Stimulated activated CD4-positive, alpha-beta T cell treated with anti-CD3 and anti-CD28 coated beads, Interleukin-4, amount 100 ng/mL, for 4 hours (primary cell): ENCODE measurements around the gene SSPN.
A peak's percentile ranks its signal among the peaks of the same experiment; 100 is the strongest.

Source experiments
- DNase-seq, 2 experiments: peaks; one replicate each; pipeline ENCODE4 v3.0.0-alpha.2; 2020

SSPN gene

DNA sequence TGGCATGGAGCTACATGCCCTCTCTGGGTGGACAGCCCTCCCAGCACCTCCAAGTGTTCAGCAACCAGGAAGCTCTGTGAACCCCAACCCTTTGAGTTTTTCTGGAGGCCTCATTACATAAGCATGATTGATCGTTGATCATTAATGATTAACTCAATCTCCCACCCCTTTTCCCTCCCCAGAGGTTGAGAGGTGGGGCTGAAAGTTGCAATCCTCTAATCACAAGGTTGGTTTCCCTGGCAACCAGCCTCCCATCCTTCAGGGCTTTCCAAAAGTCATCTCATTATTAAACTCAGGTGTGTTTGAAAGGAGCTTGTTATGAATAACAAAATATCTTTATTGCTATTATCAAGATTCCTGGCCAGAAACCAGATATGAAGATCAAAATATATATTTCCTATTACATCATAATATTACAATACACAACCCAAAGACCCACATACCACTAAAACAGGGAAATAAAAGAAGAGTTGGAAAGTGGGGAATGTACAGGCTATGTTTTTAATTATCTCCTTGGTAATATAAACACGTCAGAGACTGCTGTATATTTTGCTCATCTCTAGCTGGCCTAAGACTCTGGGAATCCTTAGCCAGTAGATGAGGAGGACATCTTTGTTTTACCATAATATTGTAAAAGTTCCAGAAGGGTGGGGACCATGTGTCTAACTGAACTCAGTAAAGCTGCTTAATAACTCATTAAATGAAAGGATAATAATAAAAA is 73.6 kb downstream of the SSPN start:
- DNase-seq = no peak

DNA sequence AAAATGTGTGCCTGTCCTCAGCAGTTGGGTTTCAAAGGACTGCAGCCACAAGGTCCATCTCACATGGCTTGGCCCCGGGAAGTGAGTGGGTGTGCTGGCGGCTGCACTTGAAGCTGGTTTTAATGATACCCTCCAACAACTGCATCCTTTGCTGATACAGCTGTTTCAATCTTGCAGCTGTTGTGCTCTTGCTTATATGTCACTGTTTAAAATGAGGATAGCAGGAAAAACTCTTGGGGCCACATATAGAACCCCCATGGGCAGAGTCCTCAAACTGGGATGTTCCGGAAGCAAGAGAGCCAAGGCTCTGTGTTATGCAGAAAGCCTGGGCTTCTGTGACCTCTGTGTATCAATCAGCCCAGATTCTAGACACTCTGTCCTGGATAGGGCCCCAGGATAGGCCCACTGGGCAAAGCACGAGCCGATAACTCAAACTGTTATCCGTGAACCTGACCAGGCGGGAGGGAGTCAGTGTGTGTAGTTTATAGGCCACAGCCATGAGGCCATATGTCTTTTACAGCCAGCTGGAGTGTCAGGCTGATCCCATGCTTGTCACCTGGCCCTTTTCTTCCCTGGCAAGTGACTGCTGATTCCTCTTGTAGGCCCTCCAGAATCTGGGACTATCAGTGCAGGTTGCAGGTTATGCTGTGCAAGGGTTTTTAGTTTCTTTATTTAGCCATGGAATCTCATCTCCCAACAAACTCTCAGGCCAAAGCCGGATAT is 74.3 kb downstream of the SSPN start:
- DNase-seq = no peak

DNA sequence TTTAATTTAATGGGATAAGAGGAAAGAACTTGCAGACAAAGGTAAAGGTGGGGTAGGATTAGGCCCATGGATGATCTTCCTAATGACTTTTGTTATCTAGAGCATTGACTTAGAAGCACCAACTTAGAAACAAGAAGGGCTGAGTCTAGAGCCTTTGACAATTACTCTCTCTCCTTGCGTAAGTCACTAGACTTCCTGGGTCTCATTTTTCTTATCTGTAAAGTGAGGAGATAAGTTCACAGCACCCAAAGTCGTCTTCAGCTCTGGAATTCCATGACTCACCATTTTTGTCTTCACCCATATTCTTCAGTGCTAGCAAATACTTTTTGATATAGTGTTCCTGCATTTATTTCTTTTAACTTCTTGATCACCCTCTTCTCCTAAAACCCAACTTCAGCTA is 75.7 kb downstream of the SSPN start:
- no peak for DNase-seq

DNA sequence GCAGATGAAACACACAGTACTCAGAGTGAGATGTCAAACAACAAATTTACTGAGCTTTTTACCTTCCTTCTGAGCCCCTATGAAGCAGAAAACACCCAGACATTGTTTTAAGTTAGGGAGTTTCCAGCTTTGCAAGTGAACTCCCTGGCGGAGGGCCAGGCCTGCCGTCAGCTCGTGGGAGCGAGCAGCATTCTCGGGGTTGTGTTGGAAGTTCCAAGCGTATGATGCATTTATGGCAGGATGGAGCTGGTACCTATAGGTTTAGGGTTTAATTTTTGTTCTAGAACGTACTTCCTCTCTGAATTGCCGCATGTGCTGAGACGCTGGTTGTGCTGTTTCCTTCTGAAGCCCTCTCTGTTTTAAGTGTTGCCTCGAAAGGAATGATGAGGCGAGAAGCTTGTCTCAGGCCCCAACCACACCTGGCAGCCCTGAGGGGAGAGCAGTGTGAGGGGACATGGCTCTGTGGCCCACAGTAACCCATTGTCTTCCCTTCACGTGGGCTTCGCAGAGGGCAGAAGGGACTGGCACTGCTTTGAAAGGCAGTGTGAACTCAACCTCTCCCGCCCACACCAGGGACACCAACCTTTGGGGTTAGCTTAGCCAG is 76.6 kb downstream of the SSPN start:
- DNase-seq = peak in 1 of 2 experiments; percentile 17

DNA sequence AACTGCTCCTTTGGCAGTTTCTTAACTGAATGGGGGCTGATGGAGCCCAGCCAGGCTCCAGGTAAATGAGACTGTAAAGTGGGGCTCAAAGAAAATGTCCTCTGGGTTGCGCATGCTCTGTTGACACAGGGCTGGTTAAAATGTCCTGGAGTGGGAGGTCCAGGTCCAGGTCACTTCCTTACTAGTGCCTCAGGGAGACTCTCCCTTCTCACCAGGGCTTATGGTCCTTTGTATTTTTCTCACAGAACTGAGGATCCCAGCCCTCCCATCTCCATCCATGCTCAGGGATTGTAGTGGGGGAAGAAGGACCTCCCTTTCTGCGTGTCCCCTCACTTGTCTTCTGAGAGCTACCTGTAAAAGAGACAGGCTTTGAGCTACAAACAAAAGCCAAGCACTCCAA is 77.5 kb downstream of the SSPN start:
- no peak for DNase-seq

DNA sequence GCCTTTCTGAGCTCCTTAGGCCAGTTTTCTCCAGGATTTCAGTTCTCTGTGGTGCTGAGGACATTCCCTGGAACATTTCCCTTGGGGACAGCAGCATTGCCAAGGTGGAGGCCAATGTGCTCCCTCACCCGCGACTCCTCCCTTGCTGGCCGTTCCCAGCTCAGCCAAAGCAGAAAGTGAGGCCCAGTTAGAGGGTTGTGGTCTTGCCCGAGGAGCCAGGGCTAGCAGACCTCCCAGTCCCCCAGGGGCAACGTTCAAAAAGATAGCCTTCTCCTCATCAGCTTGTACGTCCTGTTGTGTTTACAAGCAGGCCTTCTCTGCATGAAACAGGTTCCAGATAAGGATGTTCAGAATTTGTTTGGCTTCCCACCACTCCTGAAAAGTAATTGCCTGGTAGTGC is 78.4 kb downstream of the SSPN start:
- no peak for DNase-seq

DNA sequence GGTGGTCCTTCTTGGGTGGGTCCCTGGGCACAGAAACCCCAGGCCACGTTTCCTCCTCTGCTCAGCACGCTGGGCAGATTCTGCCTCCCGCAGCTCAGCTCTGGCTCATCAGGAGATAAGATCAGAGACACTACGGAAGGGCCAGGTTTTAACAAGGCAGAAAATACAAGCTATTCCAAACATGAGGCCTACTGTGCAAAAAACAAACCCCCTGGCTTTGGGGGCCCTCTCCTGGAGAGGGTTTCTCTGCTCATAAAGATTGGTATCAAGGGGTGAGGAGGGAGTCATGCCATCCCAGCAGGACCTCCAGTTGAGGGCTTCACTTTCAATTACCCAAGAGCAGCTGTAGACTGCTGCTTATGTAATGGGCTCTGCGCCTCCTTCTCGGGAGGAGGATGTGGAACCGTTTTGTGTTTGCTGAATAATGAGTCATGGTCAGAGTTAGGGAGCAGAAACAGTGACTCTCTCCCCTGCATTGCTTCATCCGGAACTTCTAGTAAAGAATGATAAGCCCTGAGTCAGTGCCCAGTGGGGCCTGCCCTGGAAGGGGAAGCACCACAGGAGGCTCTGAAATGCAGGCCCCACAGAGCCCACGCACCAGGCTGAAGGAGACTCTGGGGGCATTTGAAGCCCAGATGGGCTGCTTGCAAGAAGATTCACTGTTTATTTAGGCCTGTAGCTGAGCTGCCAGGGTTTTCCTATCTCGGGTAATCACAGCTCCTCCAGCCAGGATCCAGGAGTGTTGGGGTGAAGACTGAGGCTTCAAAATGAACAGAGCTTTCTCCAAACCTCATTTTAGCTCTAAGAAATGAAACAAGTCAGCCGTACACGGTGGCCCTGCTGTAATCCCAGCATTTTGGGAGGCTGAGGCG is 79.3 kb downstream of the SSPN start:
- DNase-seq = peak; percentile 10 to 21

DNA sequence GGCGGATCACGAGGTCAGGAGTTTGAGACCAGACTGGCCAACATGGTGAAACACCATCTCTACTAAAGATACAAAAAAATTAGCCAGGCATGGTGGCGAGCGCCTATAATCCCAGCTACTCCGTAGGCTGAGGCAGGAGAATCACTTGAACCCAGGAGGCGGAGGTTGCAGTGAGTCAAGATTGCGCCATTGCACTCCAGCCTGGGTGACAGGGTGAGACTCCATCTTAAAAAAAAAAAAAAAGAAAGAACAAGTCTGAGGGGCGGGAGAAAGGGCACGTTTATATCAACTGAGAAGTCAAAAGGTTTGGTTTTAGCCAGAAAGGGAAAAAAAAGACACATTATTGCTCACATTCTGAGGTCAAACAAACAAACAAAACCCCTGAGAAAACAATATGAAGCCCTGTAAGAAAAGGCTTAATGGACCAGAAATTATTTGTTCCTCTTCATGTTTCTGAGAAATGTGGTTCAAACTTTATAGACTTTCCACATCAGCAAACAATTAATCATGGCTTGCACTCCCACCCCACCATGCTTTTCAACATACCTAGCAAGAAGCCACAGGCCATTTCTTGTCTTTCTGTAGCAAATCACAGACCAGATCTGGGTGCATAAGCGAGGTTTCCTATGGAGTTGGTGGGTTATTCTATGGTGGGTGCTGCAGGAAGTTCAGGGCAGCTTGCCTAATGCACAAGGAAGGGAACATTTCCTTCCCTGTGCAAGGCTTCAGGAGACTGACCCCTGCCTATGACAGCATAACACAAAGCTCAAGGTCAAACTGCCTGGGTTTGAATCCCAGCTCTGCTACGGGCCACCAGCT is 80.1 kb downstream of the SSPN start:
- DNase-seq = no peak

DNA sequence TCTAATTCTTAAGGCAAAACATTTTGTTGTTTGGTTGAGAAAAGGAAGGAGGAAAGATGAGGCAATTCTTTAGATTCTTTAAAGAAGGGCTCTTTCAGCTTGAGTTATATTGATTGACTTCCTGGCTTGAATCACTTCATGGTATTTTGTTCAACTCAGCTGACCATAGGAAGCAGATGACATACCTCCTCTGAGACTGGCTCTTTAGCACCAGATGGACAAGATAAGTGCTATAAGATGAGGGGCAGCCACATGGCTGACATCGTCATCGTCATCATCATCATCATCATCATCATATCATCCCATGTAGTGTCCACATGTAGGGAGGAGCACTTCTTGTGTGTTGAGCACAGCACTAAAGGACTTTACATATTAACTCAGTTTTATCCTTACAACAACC is 81.3 kb downstream of the SSPN start:
- DNase-seq = no peak

DNA sequence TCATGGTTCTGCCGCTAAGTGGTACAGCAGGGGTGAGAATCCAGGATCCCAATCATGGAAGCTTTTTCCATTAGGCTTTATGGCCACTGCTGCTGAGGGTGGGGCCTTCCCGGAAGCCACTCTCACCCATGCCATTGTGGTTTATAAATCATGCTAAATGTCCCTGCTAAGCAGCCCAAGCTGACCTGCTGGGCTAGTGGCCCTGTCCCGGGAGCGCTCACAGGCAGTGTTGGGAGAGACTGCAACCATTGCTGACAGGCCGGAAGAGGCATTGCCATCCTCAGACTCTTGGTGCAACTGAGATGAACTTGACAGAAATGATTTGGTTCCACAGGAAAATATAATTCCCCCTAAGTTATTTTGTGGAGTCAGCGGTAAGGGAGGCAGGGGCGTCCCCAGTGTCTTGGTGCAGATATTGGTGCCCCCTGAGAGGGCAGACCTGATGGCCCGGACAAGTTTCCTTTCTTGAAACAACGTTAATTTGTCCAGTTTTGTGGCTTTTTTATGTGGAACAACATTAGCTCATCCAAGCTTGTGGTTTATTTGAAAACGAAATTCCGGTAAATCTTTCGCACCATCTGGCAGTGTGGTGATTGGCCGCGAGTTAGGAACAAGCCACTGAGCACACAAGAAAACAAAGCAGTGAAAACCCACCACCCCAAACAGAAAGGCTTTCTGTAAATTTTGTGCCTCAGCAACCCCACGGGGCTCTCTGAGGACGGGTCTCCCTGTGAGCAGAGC is 82.3 kb downstream of the SSPN start:
- DNase-seq = no peak

DNA sequence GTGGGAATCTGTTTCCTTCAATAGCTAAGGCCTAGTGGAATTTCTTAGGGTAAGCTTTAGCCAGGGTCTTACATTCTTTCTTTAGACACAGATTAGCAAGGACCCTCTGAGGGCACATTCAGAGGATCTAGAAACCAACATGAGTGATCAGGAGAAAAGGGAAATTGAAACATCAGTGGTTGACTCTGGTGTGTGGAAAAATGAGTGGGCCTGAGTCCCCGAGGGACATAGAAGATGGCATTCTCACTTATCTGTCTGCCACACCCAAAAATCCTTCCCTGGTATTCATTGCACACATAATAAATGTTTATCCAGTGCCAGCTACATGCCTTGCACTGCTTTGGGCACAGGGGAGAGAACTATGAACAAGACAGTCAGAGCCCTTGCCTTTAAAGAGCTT is 82.9 kb downstream of the SSPN start:
- DNase-seq = no peak

DNA sequence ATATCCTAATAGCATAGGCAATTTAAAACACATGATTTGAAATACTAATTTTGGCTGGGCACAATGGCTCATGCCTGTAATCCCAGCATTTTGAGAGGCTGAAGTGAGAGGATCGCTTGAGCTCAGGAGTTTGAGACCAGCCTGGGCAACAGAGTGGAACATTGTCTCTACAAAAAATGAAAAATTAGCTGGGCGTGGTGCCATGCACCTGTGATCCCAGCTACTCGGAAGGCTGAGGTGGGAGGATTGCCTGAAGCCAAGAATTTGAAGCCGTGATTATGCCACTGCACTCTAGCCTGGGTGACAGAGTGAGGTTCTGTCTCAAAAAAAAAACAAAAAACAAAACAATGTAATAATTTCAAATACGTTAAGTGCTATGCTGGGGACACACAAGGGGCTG is 83.3 kb downstream of the SSPN start:
- DNase-seq = no peak

DNA sequence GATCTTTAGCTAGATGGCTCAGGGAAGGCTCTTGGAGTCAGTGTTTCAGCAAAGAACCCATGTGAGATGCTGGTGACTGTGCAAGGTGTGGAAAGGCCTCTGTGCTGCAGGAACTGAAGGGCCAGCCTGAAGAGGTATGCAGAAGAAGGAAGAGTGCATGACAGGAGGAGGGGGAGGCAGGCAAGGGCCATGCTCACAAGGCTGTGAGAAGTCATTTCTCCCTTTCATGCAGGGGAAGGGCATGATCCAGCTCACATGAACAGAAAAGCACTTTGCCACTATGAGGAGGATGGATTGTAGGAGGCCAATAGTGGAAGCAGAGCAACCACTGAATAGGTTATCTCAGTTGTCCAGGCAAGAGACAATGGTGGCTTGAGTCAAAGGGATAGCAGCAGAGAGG is 83.7 kb downstream of the SSPN start:
- DNase-seq = no peak

DNA sequence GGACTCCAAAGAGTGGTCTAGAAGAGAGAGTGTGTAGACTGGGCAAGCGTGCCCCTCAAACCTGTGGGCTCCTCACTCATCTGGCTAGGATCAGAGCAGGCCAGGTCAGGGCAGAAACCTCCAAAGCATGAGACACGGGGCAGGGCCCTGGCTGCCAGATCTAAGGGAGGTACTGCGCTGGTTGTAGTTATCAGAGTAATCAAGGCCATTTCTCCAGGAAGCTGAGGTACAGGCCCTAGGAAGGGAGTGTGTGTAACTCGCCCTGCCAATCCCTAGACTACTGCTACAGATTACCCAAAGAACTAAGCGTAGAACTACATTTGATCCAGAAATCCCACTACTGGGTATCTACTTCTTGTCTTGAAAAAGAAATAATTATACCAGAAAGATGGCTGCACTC is 84.5 kb downstream of the SSPN start:
- DNase-seq = no peak

DNA sequence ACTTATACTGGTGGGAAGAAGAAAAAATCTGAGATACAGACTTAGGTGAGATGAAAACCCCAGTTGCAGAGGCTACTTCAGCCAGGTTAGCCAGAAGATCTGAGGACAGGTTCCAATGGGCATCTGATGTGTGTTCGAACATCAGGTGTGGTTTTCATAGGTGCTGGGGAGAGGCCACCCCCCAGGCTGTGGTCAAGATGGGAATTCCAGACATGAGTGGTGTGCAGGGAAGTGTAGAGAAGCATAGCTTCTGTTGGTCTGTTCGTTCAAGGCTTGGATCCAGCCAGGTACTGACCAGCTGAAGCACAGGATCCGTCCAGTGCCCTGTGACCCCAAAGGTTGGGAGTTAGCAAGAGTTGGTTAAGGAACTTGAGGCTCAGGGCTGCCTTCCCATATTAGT is 85.5 kb downstream of the SSPN start:
- no peak for DNase-seq

DNA sequence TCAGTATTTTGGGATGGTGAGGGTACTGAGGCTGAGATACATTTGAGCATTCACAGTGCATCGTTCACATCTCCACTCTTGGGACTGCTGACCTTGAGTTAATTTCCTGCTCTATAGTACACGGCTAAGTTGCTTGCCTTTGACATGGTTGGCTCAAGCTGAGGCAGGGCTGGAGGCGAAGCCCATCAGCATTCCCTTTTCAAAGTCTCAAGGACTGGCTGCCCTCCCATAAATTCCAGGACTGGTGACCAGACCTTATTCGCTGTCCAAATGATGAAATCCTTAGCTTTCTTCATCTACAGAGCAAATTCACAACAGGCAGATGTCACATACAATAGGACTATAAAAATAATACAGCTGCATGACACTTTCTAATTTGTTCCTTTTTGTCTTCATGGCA is 85.9 kb downstream of the SSPN start:
- no peak for DNase-seq

DNA sequence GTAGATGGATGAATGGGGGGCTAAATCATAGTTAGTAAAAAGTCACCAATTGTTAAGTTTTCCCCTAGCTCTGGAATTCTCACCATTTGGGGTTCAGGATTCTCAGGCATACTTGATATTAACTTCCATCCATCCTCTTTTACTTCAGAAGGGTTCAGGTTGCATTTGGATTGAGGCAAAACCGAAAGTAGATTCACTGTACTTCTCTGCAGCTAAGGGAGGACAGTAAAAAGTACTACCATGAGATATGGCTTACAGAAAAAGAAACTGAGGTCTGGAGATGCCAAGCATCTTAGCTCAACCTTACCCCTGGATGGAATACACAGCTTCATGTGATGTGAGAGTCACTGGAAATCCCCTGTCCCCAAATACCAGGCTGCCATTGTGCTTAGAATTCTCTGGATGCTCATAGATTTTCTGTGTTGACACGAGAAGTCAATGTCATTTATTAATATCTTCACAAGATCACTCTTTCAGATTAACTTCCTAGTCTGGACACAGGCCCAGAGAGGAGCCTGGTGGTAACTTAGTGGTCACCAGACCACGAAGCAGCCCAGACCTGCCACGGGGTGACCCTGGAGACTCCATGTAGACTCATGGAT is 87.1 kb downstream of the SSPN start:
- no peak for DNase-seq

DNA sequence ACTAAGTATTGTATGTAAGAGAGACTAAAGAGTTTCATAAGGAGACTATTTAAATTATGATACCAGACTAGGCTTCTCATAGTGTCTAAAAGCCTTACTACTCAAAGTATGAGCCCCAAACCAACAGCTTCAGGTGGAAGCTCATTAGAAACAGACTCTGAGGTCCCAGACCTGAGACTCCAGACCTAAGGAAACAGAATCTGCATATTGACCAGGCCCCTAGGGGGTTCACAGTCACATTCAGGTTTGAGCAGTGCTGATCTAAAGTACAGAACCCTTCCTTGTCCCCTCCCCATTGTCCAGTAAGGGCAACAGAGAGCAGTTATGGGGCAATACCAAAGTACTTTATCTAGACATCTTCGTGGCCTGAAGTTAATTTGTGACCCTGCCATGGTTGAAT is 87.7 kb downstream of the SSPN start:
- no peak for DNase-seq

DNA sequence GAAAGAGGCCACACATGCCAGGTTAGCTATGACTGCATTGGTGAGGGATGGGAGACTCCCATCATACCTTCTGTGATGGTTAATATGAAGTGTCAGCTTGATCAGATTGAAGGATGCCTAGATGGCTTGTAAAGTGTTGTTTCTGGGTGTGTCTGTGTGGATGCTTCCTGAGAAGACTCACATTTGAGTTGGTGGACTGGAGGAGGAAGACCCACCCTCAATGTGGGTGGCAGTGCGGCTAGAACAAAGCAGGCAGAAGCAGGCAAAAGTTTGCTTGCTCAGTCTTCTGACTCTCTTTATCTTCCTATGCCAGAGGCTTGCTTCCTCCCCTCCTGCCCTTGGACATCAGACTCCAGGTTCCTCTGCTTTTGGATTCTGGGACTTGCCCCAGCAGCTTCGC is 88.2 kb downstream of the SSPN start:
- DNase-seq = no peak

DNA sequence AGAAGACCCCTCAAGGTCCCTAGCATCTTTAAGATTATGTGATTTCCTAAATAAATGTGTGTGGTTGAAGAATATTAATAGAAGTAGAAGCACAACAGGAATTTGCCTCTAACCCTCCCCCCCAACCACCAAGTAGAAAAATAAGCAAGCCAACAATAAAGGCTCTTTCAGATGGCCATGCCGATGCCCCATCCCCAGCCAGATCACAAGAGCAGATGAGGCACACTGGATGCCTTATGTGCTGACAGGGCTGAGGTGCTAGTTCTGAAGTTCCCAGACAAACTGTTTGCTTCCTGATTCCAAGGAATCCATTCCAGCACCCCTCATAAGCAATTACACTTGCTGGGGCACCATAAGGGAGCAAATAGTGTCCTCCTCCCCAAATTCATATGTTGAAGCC is 90.0 kb downstream of the SSPN start:
- no peak for DNase-seq

DNA sequence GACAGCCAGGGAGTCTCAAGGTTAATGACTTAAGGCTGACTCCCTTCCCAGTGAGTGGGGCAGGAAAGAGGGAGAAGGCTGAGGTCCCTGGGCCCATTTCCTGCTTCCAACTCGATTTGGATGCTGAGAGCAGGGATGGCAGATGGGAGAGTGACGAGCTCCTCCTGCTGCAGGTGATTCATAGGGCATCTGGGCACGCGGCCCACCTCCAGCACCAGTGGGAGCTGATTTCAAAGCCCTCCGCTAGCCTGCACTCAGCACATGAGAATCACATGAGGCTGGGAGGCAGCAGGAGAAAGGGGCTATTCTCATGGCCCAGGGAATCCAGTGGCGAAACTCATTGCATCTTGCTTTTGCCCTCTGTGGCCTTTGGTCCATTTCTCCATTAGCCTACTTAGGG is 90.8 kb downstream of the SSPN start:
- no peak for DNase-seq
